HG02610 (cell line): Measurements from ENCODE around the gene DNAJC28.
"Not testable (repeated sequence)": the region's sequence is repeated elsewhere in the genome, so short reads cannot be mapped to it uniquely, and the experiment has no call there.

ENCODE experiments used
- ATAC-seq: cut with Tn5 transposase; IDR thresholded peaks from one replicate; pipeline ENCODE4 v1.9.1; 2021; ENCODE audit warnings: mild to moderate bottlenecking, moderate library complexity; ENCODE audit not compliant: unreplicated experiment

The DNAJC28 gene

DNA sequence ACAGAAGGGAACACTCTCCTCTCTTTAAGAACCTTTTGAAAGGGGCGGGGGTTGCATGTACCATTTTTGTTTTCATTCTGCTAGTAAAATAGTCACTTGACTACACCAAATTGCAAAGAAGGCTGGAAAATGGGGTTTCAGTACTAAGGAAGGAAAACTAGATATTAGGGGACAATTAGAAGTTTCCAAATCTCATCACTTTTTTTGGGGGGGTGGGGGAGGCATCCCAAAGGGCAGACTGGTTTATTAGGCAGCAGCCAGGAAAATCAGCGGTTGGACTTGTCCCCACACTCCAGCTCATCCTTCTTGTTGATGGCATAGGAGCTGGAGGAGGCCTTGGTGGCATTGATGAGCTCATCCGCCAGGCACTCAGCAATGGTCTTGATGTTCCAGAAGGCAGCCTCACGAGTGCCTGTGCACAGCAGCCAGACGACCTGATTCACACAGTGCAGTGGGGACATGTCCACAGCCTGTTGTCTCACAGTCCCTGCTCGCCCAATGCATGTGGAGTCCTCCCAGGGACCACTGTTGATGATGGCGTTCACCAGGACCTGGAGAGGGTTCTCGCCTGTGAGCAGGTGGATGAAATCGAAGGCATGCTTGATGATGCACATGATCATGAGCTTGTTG lies 10.1 kb downstream of the DNAJC28 start:
- ATAC-seq: no peak

DNA sequence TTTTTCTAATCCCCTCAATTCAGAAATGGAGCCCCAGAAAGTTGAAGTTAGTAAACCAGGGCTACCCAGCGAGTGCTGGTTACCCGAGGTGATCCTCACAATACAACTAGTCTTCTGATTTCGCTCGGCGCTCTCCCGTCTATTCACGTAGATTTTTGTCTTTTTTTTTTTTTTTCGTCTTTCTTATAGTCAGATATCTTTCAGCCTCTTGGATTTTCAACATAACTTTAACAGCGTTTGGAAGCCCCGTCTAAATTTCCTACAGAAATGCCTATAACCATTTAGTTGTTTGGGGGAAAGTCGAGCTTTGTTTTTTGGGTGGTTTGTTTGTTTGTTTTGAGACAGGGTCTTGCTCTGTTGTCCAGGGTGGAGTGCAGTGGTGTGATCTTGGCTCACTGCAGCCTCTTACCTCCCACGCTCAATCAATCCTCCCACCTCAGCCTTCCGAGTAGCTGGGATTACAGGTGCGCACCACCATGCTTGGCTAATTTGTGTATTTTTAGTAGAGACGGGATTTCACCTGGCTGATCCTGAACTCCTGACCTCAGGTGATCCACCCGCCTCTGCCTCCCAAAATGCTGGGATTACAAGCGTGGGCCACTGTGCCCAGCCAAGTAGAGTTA lies 10.9 kb downstream of the DNAJC28 start:
- ATAC-seq: no peak

DNA sequence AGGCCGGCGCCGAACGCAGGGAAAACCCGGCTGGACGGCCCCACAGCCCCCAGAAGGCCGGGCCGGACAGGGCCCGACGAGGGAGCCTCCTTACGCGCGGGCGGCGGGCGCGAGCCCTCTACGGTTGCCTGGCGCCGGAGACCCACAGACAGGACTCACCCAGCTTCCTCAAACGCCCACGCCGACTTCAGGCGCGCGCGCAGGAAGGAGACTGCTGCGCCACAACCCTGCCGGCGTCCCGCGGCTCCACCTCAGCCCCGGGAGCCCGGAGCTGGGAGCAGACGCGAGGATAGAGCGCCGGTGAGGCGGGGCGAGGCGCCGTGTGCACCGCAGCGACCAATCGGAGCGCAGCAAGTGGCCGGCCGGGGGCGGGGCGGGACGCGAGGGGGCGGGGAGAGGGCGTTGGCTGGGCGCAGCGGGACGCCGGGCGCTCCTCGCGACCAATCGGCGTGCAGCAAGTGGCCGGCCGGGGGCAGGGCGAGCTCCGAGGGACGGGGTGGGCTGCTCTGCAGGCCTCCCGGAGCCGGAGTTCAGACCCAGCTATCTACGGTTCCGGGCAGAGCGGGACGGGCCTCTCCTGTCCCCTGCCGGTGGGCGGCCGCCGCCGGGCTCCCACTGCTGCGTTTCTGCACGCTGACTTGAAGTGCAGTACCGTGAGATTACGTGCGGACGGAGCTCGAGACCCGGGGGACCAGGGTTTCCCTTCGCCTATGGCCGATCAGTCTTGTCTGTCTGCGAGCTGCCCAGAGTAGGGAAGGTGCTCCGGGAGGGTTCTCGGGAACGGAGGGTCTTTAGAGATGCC lies 11.6 kb downstream of the DNAJC28 start, which contains the start of gene TMEM50B:
TSS of gene TMEM50B (minus strand) at position 296 of the 802 bp plus-strand sequence. CDS start 11,089 bp downstream, outside the sequence.
- ATAC-seq: peak; percentile 92

DNA sequence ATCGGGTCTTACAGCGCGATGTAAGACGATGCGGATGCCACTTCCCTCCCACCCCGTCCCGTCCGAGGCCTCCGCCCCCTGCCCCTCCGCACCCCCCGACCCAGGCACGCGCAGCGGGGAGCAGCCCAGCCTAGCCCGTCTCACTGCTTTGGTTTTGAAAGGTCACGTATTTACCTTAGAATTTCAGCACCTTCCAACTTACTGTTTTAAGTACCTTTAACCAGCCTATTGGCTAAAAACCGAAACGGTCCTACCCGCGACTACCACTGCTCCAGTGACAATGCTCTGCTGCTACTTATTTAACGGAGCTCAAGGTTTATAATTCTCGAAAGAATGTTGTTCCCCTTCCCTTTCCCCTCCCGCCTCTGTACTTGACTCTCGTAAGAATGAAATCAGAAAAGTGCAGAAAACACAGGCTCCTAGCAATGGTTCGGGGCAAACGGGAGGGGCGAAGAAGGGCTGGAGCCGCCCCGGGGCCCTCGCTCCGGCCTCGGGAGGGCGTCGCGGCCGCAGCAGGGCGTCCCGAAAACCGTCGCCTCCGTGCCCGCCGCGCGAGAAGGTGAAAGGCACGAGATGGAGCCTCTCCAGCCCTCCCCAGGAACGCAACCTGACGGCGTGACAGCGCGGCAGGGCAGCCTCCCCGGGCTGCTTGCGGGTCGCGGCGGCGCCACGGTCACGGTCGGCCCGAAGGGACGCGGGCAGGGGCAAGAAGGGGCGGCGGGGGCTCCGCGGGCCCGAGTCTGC lies 12.4 kb downstream of the DNAJC28 start:
- peak; percentile 14 for ATAC-seq

DNA sequence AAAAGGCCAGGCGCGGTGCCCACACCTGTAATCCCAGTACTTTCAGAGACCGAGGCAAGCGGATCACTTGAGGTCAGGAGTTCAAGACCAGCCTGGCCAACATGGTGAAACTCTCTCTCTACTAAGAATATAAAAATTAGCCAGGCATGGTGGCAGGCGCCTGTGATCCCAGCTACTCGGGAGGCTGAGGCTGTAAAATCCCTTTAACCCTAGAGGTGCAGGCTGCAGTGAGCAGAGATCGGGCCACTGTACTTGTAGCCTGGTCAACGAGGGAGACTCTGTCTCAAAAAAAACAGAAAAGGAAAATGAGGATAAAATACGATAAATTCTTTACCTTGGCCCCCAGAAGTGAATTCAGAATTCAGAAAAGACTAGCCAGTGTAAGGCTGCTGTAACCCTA lies 13.3 kb downstream of the DNAJC28 start:
- ATAC-seq: no peak

DNA sequence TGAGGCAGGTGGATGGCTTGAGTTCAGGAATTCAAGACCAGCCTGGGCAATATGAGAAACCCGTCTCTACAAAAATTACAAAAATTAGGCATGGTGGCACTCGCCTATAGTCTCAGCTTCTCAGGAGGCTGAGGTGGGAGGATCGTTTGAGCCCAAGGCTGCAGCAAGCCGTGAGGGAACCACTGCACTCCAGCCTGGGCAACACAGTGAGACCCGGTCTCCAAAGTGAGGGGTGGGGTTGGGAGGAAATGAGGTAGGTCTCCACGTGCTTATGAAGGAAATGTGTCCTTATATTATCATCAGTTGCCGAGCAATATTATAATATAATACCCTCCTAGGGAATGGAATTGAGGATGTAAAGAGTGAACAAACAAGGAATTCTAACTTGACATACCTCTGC lies 14.4 kb downstream of the DNAJC28 start:
- no peak for ATAC-seq

DNA sequence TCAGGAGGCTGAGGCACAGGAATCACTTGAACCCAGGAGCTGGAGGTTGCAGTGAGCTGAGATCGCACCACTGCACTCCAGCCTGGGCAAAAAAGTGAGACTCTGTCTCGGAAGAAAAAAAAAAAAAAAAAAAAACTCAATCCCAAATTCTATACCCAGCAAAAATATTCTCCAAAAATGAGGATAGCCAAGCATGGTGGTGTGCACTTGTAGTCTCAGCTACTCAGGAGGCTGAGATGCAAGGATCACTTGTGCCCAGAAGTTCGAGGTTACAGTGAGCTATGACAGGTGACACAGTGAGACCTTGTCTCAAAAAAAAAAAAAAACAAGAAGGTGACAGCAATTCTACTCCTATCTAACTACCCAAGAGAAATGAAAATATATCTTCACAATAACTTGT lies 18.2 kb downstream of the DNAJC28 start:
- no peak for ATAC-seq

DNA sequence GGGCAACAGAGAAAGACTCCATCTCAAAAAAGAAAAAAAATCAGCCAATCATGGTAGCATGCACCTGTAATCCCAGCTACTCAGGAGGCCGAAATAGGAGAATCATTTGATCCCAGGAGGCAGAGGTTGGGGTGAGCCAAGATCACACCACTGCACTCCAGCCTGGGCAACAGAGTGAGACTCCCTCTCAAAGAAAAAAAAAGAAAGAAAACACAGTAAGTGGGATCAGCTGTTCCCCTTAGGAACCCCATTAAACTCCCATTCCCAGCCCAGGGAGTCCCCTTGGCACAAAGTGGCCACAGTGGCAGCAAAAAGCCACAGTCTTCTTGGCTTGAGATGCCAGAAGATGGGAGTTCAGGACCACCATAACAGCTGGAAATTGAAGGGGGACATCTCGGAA lies 20.8 kb downstream of the DNAJC28 start:
- no peak for ATAC-seq

DNA sequence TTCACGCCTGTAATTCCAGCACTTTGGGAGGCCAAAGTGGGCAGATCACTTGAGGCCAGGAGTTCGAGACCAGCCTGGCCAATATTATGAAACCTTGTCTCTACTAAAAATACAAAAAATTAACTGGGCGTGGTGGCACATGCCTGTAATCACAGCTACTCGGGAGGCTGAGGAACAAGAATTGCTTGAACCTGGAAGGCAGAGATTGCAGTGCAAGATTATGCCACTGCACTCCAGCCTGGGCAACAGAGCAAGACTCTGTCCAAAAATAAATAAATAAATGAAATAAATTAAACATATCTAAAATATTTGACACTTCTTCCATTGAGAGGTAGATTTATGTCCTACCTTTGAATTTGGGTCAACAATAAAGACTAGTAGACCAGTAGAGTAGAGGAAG lies 22.3 kb downstream of the DNAJC28 start:
- ATAC-seq: not testable (repeated sequence)

DNA sequence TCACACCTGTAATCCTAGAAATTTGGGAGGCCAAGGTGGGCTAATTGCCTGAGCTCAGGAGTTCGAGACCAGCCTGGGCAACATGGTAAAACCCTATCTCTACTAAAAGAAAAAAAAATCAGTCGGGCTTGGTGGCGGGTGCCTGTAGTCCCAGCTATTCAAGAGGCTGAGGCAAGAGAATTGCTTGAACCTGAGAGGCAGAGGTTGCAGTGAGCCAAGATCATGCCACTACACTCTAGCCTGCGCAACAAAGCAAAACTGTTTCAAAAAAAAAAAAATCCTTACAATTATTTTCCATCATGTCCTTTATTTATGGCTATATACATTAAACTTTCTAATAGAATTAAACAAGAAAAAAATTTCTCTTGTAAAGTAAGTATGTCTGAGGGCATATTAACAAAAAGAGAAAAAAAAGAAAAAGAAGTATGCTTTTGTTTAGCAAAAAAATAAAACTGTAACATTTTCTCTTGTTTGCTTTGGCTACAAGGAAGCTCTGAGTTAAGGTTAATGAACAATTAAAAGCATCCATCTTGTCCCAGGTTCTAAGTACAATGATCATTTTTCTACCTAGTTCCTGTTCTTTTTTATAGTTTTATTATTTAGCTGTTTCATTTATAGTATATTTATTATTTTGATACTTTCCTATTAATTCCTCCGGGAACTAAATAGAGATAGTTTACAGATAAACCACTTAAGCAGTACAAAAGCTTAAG lies 29.8 kb downstream of the DNAJC28 start:
- no peak for ATAC-seq

DNA sequence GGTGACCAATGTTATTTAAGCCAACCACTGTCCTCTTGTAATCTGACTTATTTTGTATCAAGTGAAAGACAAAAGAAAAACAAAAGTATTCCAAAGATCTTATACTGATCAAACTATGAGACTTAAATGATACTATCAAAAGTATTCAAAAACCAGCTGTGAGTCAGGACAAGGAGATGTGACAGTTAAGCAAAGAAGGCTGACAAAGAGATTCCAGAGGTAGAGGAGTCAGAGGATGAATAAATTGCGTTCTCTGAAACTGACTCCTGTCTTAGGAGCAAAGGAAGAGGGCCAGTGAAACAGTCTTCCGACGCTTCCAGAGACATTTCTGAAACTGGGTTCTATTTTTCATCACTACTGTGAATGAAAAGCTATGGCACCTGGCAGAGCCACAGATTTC lies 32.7 kb downstream of the DNAJC28 start:
- ATAC-seq: no peak

DNA sequence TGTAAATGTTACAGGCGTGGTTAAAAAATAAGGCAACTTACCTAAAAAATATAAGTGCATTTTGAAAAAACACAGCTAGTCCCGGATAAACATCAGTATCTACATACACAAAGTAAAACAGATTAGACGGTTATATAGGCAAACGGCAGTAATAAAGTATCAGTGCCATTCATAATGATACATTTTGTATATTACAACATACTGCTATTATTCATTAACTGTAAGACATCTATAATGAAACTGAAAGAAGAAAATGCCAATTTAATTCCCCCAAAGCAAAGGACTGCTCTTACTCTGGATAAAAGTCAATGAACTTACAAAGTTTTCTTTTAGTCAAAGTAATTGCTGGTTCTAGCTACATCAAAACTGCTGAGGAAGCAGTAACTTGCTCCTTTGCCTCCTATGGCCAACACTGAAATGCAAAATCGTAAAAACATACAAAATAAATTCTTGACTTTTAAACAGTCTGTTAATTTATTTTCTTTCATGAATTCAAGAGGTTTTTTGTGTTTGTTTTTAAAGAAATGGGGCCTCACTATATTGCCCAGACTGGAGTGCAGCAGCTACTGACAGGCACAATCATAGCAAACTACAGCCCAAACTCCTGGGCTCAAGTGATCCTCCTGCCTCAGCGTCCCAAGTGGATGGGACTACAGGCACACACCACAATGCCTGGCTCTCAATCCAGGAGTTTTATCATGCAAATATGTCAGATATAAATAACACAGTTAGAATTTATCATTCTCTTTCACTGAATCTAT lies 35.6 kb downstream of the DNAJC28 start:
- no peak for ATAC-seq

DNA sequence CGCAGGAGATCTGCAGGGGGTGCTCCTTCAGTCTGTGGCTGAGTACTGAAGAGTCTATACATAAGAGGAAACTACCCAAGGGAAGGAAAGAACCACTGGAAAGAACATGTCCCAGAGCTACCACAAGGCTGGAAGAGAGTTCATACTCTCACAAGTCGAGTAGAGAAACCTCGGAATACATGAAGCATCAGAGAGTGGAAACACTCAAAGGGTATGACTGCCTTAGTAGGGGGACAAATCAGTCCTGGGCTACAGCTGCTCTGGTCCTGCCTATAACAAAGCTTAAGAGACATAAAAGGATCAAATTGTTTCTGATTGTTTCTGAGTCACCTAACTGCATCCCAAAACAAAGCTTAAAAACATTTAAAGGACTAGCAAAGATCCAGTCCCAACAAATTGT lies 39.2 kb downstream of the DNAJC28 start:
- no peak for ATAC-seq

DNA sequence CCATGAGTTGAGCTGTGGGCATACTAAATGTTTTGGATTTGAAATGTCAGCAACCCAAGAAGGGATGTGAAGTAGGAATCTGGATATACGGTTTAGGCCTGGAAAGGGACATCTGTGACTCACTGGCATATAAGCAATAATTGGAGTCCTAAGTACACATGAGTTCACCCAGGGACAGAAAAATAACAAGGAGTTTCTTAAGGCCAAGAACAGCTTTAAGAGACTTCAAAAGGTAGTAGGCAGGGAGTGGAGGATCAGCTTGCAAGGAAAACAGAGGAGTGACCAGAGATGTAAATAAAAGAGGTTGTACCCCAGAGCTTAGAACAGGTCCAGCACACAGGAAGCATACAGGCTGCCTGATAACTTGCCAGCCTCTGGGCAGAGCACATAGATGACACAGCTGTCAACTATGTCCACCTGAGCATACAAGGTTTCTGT lies 39.9 kb downstream of the DNAJC28 start:
- ATAC-seq: no peak

DNA sequence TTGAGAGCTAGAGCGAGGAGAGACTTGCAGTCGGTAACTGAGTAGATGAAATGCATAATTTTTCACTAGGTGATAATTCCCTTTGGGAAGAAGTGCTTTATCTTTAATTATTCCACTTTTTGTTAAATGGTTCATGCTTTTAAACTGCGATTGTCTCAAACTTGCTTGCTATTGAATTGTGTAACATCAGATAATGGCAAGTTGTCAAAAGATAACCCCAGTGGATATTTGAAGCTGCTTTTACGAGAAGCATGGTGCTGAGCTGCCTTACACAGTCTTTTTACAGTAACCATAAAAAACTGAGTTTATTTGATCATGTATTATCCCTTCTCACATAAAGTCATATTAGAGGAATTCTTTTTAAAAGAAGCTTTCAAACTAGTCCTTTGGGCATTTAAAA lies 41.9 kb downstream of the DNAJC28 start:
- no peak for ATAC-seq

DNA sequence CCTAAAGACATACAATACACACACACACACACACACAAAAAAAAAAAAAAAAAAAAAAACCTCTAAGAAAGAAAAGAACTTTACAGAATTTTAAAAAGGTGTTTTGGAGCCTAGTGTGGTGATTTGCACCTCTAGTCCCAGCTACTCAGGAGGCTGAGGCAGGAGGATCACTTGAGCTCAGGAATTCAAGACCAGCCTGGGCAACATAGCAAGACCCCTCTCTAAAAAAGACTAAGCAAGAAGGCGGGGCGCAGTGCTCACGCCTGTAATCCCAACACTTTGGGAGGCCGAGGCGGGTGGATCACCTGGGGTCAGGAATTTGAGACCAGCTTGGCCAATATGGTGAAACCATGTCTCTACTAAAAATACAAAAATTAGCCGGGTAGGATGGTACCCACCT lies 44.9 kb downstream of the DNAJC28 start:
- ATAC-seq: not testable (repeated sequence)

DNA sequence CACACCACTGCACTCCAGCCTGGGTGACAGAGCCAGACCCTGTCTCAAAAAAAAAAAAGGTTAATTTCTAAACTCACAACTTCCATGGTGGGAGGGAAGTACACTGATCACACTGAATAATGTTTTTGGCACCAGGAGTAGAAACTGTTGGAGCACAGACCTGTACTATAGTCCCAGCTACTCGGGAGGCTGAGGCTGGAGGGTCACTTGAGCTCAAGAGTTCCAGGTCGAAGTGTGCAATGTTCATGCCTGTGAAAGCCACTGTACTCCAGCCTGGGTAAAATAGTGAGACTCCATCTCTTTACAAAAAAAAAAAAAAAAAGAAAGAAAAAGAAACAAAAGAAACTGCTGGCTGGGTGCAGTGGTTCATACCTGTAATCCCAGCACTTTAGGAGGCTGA lies 47.0 kb downstream of the DNAJC28 start:
- ATAC-seq: no peak

DNA sequence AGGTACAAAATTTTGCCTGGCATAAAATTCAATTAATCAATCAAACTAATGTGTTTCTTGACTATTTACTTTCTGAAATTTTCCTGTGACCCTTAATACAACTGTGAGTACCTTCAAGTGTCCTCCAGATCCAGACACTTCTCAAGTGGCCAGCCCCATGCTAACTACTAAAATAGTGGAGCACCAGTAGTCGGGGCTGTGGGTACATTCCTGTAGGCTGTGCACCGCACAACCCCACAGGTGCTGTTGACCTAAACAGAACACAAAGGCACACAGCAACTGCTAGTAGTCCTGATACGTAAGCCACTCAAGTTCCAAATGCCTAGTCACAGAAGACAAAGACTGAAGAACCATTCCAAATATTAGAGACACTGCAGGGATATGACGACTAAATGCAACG lies 48.3 kb downstream of the DNAJC28 start:
- ATAC-seq: no peak

DNA sequence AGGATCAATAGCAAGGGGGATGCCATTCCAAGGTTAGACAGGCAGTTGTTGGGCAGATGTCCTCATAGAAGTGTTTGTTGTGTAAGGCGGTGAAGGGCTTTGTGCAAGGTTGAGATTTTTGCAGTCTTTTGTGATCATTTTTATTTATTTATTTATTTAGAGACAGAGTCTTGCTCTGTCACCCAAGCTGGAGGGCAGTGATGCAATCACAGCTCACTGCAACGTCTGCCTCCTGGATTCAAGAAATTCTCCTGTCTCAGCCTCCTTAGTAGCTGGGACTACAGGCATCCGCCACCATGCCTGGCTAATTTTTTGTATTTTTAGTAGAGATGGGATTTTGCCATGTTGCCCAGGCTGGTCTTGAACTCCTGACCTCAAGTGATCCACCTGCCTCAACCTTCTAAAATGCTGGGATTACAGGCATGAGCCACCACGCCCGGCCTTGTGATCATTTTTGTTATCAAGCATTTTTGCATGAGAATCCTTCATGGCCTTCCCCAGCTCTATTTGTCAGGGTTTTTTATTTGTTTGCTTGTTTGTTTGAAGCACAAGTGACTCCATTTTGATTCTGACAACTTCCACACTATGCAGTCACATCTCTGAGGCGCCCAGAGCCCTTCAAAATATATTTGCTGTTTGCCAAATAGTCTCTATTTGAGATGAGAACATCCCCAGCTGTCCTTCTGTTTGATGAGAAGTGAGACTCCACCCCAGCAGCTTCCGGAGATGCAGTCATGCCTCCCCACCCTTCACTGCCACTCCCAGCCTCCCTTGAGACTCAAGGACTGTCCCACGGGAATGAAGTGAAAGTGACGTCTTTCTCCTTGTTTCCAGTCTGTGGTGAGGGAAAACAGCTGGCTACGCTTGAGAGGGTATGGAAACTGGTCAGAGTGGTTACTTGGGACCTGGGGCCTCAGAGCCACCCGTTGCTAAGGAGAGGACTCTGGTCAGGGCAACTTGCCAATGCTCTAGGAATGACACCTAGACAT lies 49.7 kb downstream of the DNAJC28 start:
- peak; percentile 71 for ATAC-seq
